HG03558 (cell line): Measurements from ENCODE around the gene CABLES1.
A peak's percentile ranks its signal among the peaks of the same experiment; 100 is the strongest.

Experiments
- ATAC-seq: cut with Tn5 transposase; IDR thresholded peaks from one replicate; pipeline ENCODE4 v1.9.1; 2021; ENCODE audit warnings: moderate number of reproducible peaks; ENCODE audit not compliant: unreplicated experiment; ENCODE audit errors: extremely low read depth

Gene CABLES1

GRCh38 chr18:23236876-23237468 lies 101.7 kb downstream of the CABLES1 start:
- ATAC-seq, result no peak

GRCh38 chr18:23237524-23238151 lies 102.4 kb downstream of the CABLES1 start:
- ATAC-seq, result peak; percentile 53

GRCh38 chr18:23238152-23238531 lies 102.9 kb downstream of the CABLES1 start:
- no peak for ATAC-seq

DNA sequence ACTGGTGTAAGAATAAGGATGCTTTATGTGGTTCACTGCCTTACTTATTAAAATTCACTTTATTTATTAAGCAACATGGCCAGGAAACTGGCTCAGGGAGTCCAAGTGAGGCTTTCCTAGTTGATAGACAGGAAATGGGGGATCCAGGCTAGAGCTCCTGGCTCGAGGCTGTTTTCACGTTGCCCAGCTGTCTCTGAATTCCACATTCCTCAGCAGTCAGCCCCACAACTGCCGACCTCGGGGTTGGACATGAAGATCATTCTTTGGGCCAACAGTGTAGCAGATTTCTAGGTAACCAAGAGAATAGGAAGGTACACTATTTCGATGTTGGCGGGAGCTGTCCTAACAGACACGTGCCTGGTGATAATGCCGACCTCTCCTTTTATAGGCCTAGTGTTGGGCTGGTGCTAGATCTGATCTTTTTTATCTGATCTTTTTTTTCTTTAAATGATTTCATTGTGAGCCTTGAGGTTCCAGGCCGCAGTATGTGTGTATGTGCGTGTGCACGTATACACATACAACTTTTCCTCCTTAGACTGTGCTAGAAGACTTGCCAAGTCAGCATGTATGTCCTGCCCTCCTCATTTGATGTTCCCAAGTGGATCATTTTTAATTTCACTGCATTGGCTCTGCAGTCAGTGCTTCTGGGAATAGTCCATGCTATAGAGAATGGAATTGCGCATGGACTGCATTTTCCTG lies 103.5 kb downstream of the CABLES1 start:
- no peak for ATAC-seq

DNA sequence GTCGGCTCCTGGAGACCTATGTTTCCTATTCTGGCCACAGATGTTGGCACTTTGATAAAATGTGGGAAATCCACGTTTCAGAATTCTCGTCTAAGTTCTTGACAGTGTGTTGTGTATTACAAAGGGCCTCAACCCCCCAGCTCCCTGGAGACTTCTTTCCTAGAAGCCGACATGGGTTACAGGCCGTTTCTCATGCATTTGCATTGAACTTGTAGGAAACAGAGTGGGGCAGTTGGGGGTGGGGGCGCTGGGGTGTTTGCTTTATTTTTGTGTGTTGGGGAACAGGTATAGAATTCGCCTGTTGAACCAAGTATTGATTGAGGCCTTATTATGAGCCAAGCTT lies 104.0 kb downstream of the CABLES1 start:
- ATAC-seq, result no peak

DNA sequence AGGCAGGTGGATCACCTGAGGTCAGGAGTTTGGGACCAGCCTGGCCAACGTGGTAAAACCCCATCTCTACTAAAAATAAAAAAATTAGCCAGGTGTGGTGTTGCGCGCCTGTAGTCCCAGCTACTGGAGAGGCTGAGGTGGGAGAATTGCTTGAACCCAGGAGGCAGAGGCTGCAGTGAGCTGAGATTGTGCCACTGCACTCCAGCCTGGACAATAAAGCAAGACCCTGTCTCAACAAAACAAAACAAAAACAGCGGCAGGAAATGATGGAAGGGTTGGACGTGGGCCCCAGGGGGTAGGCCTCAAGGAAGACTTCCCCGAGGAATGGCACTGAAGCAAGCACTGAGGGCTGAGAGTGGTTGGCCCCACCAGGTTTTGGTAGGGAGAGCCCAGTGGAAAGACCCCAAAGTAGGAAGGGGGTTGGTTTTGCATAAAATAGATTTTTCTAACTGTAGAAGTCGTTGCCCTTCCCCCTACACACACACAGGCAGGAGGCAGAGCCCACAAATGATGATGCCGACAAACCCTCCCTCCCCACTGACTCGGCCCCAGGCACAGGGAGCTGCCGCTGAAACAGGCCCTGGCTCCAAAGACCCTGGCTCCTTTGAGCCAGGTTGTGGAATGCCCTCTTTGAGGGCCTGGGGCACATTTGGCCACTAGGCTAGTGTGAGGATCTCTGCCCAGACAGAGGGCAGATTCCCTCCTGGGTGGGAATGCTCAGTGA lies 104.8 kb downstream of the CABLES1 start:
- no peak for ATAC-seq

DNA sequence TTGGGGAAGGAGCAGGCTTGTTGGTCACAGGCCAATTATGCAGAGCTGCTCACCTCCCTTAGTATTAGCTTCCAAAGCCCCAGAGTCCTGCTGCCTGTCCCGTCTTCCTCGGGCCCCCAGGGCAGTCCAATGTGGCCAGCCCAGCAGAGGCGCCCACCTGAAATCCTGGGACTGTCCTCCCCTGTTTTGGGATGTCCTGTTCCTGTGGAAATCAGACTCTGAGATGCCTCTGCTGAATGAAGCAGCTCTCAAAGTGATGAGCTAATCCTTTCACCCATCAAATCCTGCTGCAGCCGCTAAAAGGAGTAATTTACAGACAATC lies 105.3 kb downstream of the CABLES1 start:
- no peak for ATAC-seq

DNA sequence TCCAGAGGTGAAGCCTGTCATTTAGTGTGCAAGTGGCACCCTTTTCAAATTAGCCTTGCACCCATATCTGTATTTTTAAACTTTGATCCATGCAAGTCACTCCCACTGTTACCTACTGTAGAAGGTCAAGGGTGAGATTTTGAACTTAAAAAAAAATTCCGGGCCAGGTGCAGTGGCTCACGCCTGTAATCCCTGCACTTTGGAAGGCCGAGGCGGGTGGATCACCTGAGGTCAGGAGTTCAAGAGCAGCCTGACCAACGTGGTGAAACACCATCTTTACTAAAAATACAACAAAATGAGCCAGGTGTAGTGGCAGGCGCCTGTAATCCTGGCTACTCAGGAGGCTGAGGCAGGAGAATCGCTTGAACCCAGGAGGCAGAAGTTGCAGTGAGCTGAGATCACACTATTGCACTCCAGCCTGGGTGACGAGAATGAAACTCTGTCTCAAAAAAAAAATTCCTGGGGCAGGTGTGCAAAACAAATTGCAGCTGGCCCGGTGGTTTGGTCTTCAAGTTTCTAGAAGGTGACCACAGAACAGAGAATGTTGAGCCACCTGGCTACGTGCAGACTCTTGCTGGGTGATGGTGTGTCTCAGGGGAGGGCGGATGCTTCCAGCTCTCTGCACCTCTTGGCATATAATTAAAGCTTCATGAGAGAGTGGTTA lies 106.7 kb downstream of the CABLES1 start:
- peak; percentile 50 for ATAC-seq

- ATAC-seq, result no peak
These were observed 107.9 kb downstream of the CABLES1 start for GRCh38 chr18:23243178-23243577.

GRCh38 chr18:23243816-23244215 lies 108.5 kb downstream of the CABLES1 start:
- ATAC-seq, result no peak

- ATAC-seq, result no peak
These were observed 109.1 kb downstream of the CABLES1 start for GRCh38 chr18:23244401-23244800.

GRCh38 chr18:23245461-23245860 lies 110.2 kb downstream of the CABLES1 start:
- ATAC-seq, result no peak

- no peak for ATAC-seq
These were observed 112.0 kb downstream of the CABLES1 start for GRCh38 chr18:23247331-23247730.

- ATAC-seq, result no peak
These were observed 112.6 kb downstream of the CABLES1 start for GRCh38 chr18:23247896-23248295.

- no peak for ATAC-seq
These were observed 113.5 kb downstream of the CABLES1 start for GRCh38 chr18:23248826-23249225.

- ATAC-seq, result no peak
These were observed 114.1 kb downstream of the CABLES1 start for GRCh38 chr18:23249348-23249747.

DNA sequence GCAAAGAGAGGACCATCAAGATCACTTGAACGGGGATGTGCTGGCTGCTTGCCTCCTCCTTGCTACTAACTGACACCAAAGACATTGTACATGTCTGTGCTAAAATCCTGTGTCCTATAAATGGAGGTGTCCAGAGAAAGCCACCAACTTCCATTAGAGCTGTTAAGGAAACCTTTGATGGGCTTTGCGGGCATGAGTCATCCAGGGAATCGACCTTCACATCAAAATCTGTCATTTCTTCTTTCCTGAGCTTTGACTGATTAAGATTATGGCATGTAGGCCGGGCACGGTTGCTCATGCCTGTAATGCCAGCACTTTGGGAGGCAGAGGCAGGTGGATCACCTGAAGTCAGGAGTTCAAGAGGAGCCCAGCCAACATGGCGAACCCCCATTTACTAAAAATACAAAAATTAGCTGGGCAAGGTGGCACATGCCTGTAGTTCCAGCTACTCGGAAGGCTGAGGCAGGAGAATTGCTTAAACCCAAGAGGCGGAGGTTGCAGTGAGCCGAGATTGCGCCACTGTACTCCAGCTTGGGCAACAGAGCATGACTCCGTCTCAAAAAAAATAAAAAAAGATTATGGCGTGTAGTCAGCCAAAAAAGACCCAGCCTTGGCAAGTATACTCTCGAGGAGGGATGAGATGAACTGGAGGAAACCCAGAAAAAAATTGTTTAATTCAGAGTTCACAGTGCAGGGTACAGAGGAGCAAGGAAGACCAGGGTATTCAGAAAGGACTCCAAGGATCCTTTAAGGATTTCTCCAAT lies 115.8 kb downstream of the CABLES1 start:
- ATAC-seq, result no peak

- no peak for ATAC-seq
These were observed 118.3 kb downstream of the CABLES1 start for GRCh38 chr18:23253630-23254029.

GRCh38 chr18:23257137-23257536 lies 121.9 kb downstream of the CABLES1 start:
- no peak for ATAC-seq
